ENCODE results near the gene MLPH. TPM values are rescaled to one million over a fixed set of nuclear protein-coding genes. Genes with fewer than 3 reads are reported as not detected.

MLPH gene
- polyA plus RNA-seq, 1 of the 3 experiments (the other 2 are of a cell fraction) = 93.6 TPM

DNA sequence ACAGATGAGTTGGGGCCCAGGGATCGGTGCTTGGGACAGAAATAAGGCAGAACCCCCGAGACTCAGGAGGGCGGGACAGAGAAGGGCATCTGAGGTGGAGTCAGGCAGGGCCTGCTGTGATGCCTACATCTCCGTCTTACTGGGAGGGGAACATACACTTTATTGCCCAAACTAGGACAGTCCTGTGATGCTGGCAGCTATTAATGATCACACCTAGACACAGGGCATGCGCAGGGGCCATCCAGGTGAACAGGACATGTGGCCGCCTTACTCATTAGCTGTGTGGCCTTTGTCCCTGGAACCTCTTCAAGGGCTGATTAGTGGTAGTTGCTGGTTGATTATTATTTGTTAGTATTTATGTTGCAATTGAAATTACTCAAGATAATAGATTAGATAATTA lies 33.2 kb downstream of the MLPH start:
- H3K27ac ChIP-seq (ENCODE audit: low read depth in 2 of 2, low read length in 1 of 2) = no peak overlapping the region
- WGBS (ENCODE audit: low lambda C conversion rate) = 96% methylated on average over 6 of the region's 6 CpGs
- no peaks in the 10 kb centered on the region for H3K9me3 ChIP-seq
- H3K36me3 ChIP-seq (replicated peaks in 1 of 2; ENCODE audit: control insufficient read depth in 1 of 2, insufficient read depth in 2 of 2, low read length in 1 of 2) = peaks cover 2 to 69% of the 10 kb centered on the region in 2 experiments
- no peaks in the 10 kb centered on the region for H4K20me1 ChIP-seq (ENCODE audit: insufficient read depth)
- no peak for DNase-seq
- H3K4me3 ChIP-seq (ENCODE audit: low read depth in 2 of 2, low read length in 1 of 2) = no peak overlapping the region
- H3K9me2 ChIP-seq = no peaks in the 10 kb centered on the region
- CTCF ChIA-PET = interaction anchor here (1.3 to 4.1 kb wide), 3 partner anchors 51 to 233 kb away, joined by 3 to 27 read pairs (median 3); no protein-coding TSS in a partner anchor
- peaks cover 4% of the 10 kb centered on the region for H3F3A ChIP-seq (replicated peaks; ENCODE audit: insufficient read depth)
- no peak overlapping the region for H2AFZ ChIP-seq (ENCODE audit: low read depth)
- H3K79me2 ChIP-seq (ENCODE audit: insufficient read depth) = peaks cover 32% of the 10 kb centered on the region
- TF ChIP-seq TAF1 (IDR thresholded peaks at IDR 0.05; ENCODE audit: borderline replicate concordance, low read depth, low read length) (no peak), NRF1 (IDR thresholded peaks at IDR 0.05; ENCODE audit: low read depth, low read length) (no peak), FOXM1 (IDR thresholded peaks at IDR 0.05; ENCODE audit: low read depth) (no peak), POLR2AphosphoS5 (IDR thresholded peaks at IDR 0.05; ENCODE audit: low read depth, low read length) (no peak), TCF12 (IDR thresholded peaks at IDR 0.05) (no peak), EP300 (IDR thresholded peaks at IDR 0.05; ENCODE audit: borderline replicate concordance in 1 of 2, low read depth in 1 of 2, low read length in 1 of 2) (no peak), SIN3A (IDR thresholded peaks at IDR 0.05; ENCODE audit: borderline replicate concordance, low read depth, low read length) (no peak), RCOR1 (IDR thresholded peaks at IDR 0.05; ENCODE audit: low read length) (no peak), GATA2 (CRISPR knock-in tag; IDR thresholded peaks at IDR 0.05) (no peak)
- TF ChIP-seq, protein P1, sequence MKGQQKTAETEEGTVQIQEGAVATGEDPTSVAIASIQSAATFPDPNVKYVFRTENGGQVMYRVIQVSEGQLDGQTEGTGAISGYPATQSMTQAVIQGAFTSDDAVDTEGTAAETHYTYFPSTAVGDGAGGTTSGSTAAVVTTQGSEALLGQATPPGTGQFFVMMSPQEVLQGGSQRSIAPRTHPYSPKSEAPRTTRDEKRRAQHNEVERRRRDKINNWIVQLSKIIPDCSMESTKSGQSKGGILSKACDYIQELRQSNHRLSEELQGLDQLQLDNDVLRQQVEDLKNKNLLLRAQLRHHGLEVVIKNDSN (IDR thresholded peaks at IDR 0.05; ENCODE audit: borderline replicate concordance, low read depth) = no peak
- TF ChIP-seq, protein P2, sequence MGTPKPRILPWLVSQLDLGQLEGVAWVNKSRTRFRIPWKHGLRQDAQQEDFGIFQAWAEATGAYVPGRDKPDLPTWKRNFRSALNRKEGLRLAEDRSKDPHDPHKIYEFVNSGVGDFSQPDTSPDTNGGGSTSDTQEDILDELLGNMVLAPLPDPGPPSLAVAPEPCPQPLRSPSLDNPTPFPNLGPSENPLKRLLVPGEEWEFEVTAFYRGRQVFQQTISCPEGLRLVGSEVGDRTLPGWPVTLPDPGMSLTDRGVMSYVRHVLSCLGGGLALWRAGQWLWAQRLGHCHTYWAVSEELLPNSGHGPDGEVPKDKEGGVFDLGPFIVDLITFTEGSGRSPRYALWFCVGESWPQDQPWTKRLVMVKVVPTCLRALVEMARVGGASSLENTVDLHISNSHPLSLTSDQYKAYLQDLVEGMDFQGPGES (IDR thresholded peaks at IDR 0.05; ENCODE audit: low read depth, low read length) = no peak
- TF ChIP-seq, protein P3, sequence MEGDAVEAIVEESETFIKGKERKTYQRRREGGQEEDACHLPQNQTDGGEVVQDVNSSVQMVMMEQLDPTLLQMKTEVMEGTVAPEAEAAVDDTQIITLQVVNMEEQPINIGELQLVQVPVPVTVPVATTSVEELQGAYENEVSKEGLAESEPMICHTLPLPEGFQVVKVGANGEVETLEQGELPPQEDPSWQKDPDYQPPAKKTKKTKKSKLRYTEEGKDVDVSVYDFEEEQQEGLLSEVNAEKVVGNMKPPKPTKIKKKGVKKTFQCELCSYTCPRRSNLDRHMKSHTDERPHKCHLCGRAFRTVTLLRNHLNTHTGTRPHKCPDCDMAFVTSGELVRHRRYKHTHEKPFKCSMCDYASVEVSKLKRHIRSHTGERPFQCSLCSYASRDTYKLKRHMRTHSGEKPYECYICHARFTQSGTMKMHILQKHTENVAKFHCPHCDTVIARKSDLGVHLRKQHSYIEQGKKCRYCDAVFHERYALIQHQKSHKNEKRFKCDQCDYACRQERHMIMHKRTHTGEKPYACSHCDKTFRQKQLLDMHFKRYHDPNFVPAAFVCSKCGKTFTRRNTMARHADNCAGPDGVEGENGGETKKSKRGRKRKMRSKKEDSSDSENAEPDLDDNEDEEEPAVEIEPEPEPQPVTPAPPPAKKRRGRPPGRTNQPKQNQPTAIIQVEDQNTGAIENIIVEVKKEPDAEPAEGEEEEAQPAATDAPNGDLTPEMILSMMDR (IDR thresholded peaks at IDR 0.05) = no peak
- no peaks in the 10 kb centered on the region for H3K27me3 ChIP-seq (ENCODE audit: insufficient read depth)
- H3K4me1 ChIP-seq (ENCODE audit: control insufficient read depth in 1 of 2, insufficient read depth in 2 of 2, low read depth in 1 of 2, low read length in 1 of 2) = peaks cover 0 to 6% of the 10 kb centered on the region in 2 experiments; a peak in 1 of 4 replicates
- POLR2A ChIA-PET = interaction anchor here (1.0 kb wide), 1 partner anchor 9 kb away, joined by 3 read pairs; no protein-coding TSS in a partner anchor
- H3K4me2 ChIP-seq = no peak overlapping the region
- H3K9ac ChIP-seq = no peak overlapping the region

DNA sequence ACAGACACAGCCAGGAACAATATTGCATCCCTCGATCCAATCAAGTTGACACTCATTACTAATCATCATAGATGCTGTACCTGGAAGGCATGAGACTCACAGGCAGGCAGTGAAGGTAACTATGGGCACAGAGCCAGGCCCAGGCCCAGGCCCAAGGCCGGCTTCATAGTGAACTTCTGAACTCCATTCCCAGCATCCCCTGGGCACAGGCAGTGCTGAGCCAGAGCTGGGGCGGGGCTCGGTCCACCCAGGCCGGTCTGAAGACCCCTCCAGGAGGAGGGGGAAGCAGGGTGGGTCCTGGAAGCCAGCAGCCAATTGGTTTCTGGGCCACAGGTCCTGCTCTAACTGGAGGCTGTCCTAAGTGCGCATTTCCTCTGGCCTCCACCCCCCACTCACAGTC lies 37.6 kb downstream of the MLPH start:
- H3K9me3 ChIP-seq = no peaks in the 10 kb centered on the region
- ChIA-PET CTCF (interaction anchor here (5.8 kb wide), 1 partner anchor 11 kb away, joined by 42 read pairs; no protein-coding TSS in a partner anchor), POLR2A (no interaction called here)
- H3K9ac ChIP-seq = no peak overlapping the region
- H3K4me1 ChIP-seq (ENCODE audit: control insufficient read depth in 1 of 2, insufficient read depth in 2 of 2, low read depth in 1 of 2, low read length in 1 of 2) = peaks cover 0 to 6% of the 10 kb centered on the region in 2 experiments; a peak in 1 of 4 replicates
- H3K4me2 ChIP-seq = no peak overlapping the region
- WGBS (ENCODE audit: low lambda C conversion rate) = 90% methylated on average over 4 of the region's 6 CpGs
- peak; percentile 33 for DNase-seq
- no peak overlapping the region for H3K4me3 ChIP-seq (ENCODE audit: low read depth in 2 of 2, low read length in 1 of 2)
- H3K27ac ChIP-seq (ENCODE audit: low read depth in 2 of 2, low read length in 1 of 2) = no peak overlapping the region
- no peaks in the 10 kb centered on the region for H4K20me1 ChIP-seq (ENCODE audit: insufficient read depth)
- H3F3A ChIP-seq (replicated peaks; ENCODE audit: insufficient read depth) = peaks cover 8% of the 10 kb centered on the region
- H3K79me2 ChIP-seq (ENCODE audit: insufficient read depth) = peaks cover 18% of the 10 kb centered on the region; the same call in 1 of the 2 replicates
- no peaks in the 10 kb centered on the region for H3K27me3 ChIP-seq (ENCODE audit: insufficient read depth)
- no peaks in the 10 kb centered on the region for H3K9me2 ChIP-seq
- peaks cover 12 to 75% of the 10 kb centered on the region in 2 experiments for H3K36me3 ChIP-seq (replicated peaks in 1 of 2; ENCODE audit: control insufficient read depth in 1 of 2, insufficient read depth in 2 of 2, low read length in 1 of 2)
- no peak overlapping the region for H2AFZ ChIP-seq (ENCODE audit: low read depth)
- TF ChIP-seq, protein P4, sequence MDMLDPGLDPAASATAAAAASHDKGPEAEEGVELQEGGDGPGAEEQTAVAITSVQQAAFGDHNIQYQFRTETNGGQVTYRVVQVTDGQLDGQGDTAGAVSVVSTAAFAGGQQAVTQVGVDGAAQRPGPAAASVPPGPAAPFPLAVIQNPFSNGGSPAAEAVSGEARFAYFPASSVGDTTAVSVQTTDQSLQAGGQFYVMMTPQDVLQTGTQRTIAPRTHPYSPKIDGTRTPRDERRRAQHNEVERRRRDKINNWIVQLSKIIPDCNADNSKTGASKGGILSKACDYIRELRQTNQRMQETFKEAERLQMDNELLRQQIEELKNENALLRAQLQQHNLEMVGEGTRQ (IDR thresholded peaks at IDR 0.05; ENCODE audit: borderline replicate concordance, low read depth, low read length) = no peak
- no peak for TF ChIP-seq NFIC (IDR thresholded peaks at IDR 0.05; ENCODE audit: borderline replicate concordance)
- TF ChIP-seq POLR2AphosphoS5 (IDR thresholded peaks at IDR 0.05; ENCODE audit: low read depth, low read length) = no peak
- no peak for TF ChIP-seq YY1 (IDR thresholded peaks at IDR 0.05; ENCODE audit: low read depth)
- TF ChIP-seq FOXM1 (IDR thresholded peaks at IDR 0.05; ENCODE audit: low read depth) = no peak
- no peak for TF ChIP-seq RCOR1 (IDR thresholded peaks at IDR 0.05; ENCODE audit: low read length)
- TF ChIP-seq MEF2A (IDR thresholded peaks at IDR 0.05; ENCODE audit: borderline replicate concordance, low read depth) = no peak
- no peak for TF ChIP-seq SIN3A (IDR thresholded peaks at IDR 0.05; ENCODE audit: borderline replicate concordance, low read depth, low read length)
- TF ChIP-seq EP300 (IDR thresholded peaks at IDR 0.05; ENCODE audit: borderline replicate concordance in 1 of 2, low read depth in 1 of 2, low read length in 1 of 2) = no peak
- TF ChIP-seq, protein P5, sequence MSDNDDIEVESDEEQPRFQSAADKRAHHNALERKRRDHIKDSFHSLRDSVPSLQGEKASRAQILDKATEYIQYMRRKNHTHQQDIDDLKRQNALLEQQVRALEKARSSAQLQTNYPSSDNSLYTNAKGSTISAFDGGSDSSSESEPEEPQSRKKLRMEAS (IDR thresholded peaks at IDR 0.05; ENCODE audit: low read depth) = no peak
- TF ChIP-seq MXI1 (IDR thresholded peaks at IDR 0.05; ENCODE audit: low read depth, low read length) = no peak
- TF ChIP-seq, protein P2 (IDR thresholded peaks at IDR 0.05; ENCODE audit: low read depth, low read length) = no peak
- no peak for TF ChIP-seq RAD21 (IDR thresholded peaks at IDR 0.05; ENCODE audit: low read length)
- TF ChIP-seq SMC3 (IDR thresholded peaks at IDR 0.05; ENCODE audit: low read depth, low read length) = no peak
- TF ChIP-seq RFX5 (IDR thresholded peaks at IDR 0.05; ENCODE audit: low read length) = no peak
